HEK293 (cell line): ENCODE results near the gene NDC1.

Experiments
- CTCF ChIA-PET: fragments of 350-600 bp; formaldehyde crosslinking; extraction: SDS; loops from one replicate; lab custom pipeline; 2021; ENCODE audit warnings: antibody characterized with exemption; lab: Yijun Ruan, JAX
- POLR2A ChIA-PET: fragments of 300-600 bp; formaldehyde crosslinking; extraction: SDS; loops from one replicate; lab custom pipeline; 2020; ENCODE audit warnings: antibody characterized with exemption, inconsistent platforms; lab: Yijun Ruan, JAX
- H3K27ac ChIP-seq: fragments of 200-500 bp; sonication (Bioruptor generic); 2 replicates; pipeline ENCODE4 v1.5.1; 2014; ENCODE audit warnings: low read depth, low read length, control low read depth, inconsistent platforms; ENCODE audit errors: extremely low read depth
- H3K36me3 ChIP-seq, 2 experiments: fragments of 200-500 bp in 1 of 2; sonication (Bioruptor generic) in 1 of 2; 1 replicate in 1 of 2; 2 replicates in 1 of 2; pipeline ENCODE4 v1.5.1; 2014 to 2017; ENCODE audit warnings: inconsistent platforms in 2 of 2, low read length in 2 of 2; ENCODE audit not compliant: control insufficient read depth in 2 of 2, insufficient read depth in 1 of 2
- H3K4me1 ChIP-seq: fragments of 200-500 bp; sonication (Bioruptor generic); 2 replicates; pipeline ENCODE4 v1.5.1; 2014; ENCODE audit warnings: mild to moderate bottlenecking, low read length, inconsistent platforms; ENCODE audit not compliant: control insufficient read depth, insufficient read depth
- H3K4me3 ChIP-seq: 2 replicates; pipeline ENCODE4 v1.5.1; 2011; ENCODE audit warnings: low read depth, mild to moderate bottlenecking, control low read depth, low read length, moderate library complexity
- H3K9me3 ChIP-seq: fragments of 200-500 bp; sonication (Bioruptor generic); 2 replicates; pipeline ENCODE4 v1.5.1; 2014; ENCODE audit warnings: low read depth, low read length, inconsistent platforms; ENCODE audit not compliant: control insufficient read depth, insufficient read depth
- BCL11A ChIP-seq: fragments of 450-650 bp; formaldehyde crosslinking; IDR thresholded peaks from 2 replicates; pipeline ENCODE4 v1.5.1; 2016; ENCODE audit warnings: low read depth, missing biosample characterization, missing genetic modification characterization
- OVOL3 ChIP-seq: fragments of 450-650 bp; formaldehyde crosslinking; IDR thresholded peaks from 2 replicates; pipeline ENCODE4 v1.5.1; 2016; ENCODE audit warnings: missing biosample characterization, missing genetic modification characterization
- SCRT2 ChIP-seq: fragments of 450-650 bp; formaldehyde crosslinking; IDR thresholded peaks from 2 replicates; pipeline ENCODE4 v1.5.1; 2016; ENCODE audit warnings: missing biosample characterization, missing genetic modification characterization
- ZBTB17 ChIP-seq: fragments of 450-650 bp; formaldehyde crosslinking; IDR thresholded peaks from 2 replicates; pipeline ENCODE4 v1.5.1; 2016; ENCODE audit warnings: missing biosample characterization, missing genetic modification characterization
- ZBTB21 ChIP-seq: fragments of 450-650 bp; formaldehyde crosslinking; IDR thresholded peaks from 2 replicates; pipeline ENCODE4 v1.5.1; 2017; ENCODE audit warnings: missing biosample characterization, missing genetic modification characterization
- ZBTB8A ChIP-seq: fragments of 450-650 bp; formaldehyde crosslinking; IDR thresholded peaks from 2 replicates; pipeline ENCODE4 v1.5.1; 2016; ENCODE audit warnings: missing biosample characterization, missing genetic modification characterization
- ZNF121 ChIP-seq: fragments of 450-650 bp; formaldehyde crosslinking; IDR thresholded peaks from 2 replicates; pipeline ENCODE4 v1.5.1; 2016; ENCODE audit warnings: missing biosample characterization, missing genetic modification characterization
- ZNF138 ChIP-seq: fragments of 450-650 bp; formaldehyde crosslinking; IDR thresholded peaks from 2 replicates; pipeline ENCODE4 v1.5.1; 2016; ENCODE audit warnings: missing biosample characterization, missing genetic modification characterization, borderline replicate concordance
- ZNF549 ChIP-seq: fragments of 450-650 bp; IDR thresholded peaks from 2 replicates; pipeline ENCODE4 v1.5.1; 2018; ENCODE audit warnings: missing biosample characterization, missing genetic modification characterization, mild to moderate bottlenecking, inconsistent platforms, moderate library complexity
- ZNF561 ChIP-seq: fragments of 450-650 bp; IDR thresholded peaks from 2 replicates; pipeline ENCODE4 v1.5.1; 2018; ENCODE audit warnings: missing biosample characterization, missing genetic modification characterization, borderline replicate concordance
- ZNF670 ChIP-seq: fragments of 450-650 bp; formaldehyde crosslinking; IDR thresholded peaks from 2 replicates; pipeline ENCODE4 v1.5.1; 2016; ENCODE audit warnings: missing biosample characterization, missing genetic modification characterization, low read depth
- ZNF791 ChIP-seq: fragments of 450-650 bp; formaldehyde crosslinking; IDR thresholded peaks from 2 replicates; pipeline ENCODE4 v1.5.1; 2016; ENCODE audit warnings: missing biosample characterization, missing genetic modification characterization
- TF ChIP-seq, protein P1 (sequence below): fragments of 450-650 bp; formaldehyde crosslinking; IDR thresholded peaks from 2 replicates; pipeline ENCODE4 v1.5.1; 2016; ENCODE audit warnings: missing biosample characterization, missing genetic modification characterization, borderline replicate concordance
- TF ChIP-seq, protein P2 (sequence below): fragments of 450-650 bp; formaldehyde crosslinking; IDR thresholded peaks from 2 replicates; pipeline ENCODE4 v1.5.1; 2016; ENCODE audit warnings: missing biosample characterization, missing genetic modification characterization
- TF ChIP-seq, protein P3 (sequence below): fragments of 450-650 bp; formaldehyde crosslinking; IDR thresholded peaks from 2 replicates; pipeline ENCODE4 v1.5.1; 2016; ENCODE audit warnings: missing biosample characterization, missing genetic modification characterization

The NDC1 gene

DNA sequence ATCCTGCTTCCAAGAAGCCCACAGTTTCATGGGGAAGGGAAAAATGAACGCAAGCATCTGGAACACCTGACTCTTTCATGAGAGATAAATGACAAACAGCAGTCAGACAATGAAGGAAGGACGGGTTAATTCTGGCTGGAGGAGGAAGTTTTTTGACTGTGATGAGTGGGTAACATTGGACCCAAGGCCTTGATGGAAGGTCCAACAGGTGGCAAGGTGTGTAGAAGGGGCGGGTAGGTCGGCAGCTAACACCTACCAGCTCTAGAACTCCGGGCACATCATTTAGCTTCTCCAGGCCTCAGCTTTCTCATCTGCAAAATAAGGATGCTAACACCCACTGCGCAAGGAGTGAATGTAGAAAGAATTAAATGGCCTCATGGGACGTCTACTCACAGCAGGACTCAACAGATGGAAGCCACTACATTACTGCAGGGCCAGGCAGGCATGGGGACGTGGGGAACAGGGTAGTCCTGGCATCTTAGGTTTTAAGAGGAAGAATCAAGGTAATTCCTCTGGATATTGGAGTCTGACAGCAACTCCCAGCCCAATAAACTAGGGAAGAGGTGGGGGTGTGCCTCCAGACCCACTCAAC, 112.0 kb downstream of the NDC1 start (continued):
- peak; percentile 68 for TF ChIP-seq SCRT2 (tag by site-specific recombination)
- TF ChIP-seq, protein P1, sequence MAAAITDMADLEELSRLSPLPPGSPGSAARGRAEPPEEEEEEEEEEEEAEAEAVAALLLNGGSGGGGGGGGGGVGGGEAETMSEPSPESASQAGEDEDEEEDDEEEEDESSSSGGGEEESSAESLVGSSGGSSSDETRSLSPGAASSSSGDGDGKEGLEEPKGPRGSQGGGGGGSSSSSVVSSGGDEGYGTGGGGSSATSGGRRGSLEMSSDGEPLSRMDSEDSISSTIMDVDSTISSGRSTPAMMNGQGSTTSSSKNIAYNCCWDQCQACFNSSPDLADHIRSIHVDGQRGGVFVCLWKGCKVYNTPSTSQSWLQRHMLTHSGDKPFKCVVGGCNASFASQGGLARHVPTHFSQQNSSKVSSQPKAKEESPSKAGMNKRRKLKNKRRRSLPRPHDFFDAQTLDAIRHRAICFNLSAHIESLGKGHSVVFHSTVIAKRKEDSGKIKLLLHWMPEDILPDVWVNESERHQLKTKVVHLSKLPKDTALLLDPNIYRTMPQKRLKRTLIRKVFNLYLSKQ (tag by site-specific recombination) = no peak
- TF ChIP-seq ZNF138 (tag by site-specific recombination) = no peak
- no peak for TF ChIP-seq ZBTB21 (tag by site-specific recombination)
- TF ChIP-seq, all 188 proteins: peak for 2

DNA sequence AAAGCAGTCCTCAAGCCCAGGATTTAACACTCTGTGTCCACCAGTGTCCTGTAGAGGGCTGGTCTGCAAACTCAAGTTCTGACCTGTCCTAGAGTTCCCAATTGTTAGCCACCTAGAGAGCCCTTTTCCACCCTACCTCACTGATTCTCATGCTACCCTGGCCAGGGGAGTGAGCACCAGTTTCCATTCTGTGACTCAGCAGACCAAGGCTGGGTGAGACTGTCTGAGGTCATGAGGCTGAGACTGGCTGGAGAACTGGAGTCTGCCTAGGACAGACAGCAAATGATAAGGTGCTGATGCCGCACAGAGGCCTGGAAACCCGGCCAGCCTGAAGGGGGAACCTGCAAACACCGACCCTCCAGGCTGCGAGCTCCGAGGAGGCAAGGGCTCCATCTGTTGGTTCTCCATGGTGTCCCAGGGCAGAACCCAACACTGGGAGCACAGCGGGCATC, 112.8 kb downstream of the NDC1 start:
- TF ChIP-seq ZBTB17 (tag by site-specific recombination) = peak; percentile 64
- TF ChIP-seq SCRT2 (tag by site-specific recombination) = peak; percentile 80
- TF ChIP-seq, protein P2, sequence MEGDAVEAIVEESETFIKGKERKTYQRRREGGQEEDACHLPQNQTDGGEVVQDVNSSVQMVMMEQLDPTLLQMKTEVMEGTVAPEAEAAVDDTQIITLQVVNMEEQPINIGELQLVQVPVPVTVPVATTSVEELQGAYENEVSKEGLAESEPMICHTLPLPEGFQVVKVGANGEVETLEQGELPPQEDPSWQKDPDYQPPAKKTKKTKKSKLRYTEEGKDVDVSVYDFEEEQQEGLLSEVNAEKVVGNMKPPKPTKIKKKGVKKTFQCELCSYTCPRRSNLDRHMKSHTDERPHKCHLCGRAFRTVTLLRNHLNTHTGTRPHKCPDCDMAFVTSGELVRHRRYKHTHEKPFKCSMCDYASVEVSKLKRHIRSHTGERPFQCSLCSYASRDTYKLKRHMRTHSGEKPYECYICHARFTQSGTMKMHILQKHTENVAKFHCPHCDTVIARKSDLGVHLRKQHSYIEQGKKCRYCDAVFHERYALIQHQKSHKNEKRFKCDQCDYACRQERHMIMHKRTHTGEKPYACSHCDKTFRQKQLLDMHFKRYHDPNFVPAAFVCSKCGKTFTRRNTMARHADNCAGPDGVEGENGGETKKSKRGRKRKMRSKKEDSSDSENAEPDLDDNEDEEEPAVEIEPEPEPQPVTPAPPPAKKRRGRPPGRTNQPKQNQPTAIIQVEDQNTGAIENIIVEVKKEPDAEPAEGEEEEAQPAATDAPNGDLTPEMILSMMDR = peak; percentile 64; the same call in 1 of the 2 replicates
- TF ChIP-seq ZBTB8A (tag by site-specific recombination) = no peak
- no peak for TF ChIP-seq ZNF791 (tag by site-specific recombination)
- TF ChIP-seq, protein P3, sequence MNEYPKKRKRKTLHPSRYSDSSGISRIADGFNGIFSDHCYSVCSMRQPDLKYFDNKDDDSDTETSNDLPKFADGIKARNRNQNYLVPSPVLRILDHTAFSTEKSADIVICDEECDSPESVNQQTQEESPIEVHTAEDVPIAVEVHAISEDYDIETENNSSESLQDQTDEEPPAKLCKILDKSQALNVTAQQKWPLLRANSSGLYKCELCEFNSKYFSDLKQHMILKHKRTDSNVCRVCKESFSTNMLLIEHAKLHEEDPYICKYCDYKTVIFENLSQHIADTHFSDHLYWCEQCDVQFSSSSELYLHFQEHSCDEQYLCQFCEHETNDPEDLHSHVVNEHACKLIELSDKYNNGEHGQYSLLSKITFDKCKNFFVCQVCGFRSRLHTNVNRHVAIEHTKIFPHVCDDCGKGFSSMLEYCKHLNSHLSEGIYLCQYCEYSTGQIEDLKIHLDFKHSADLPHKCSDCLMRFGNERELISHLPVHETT (tag by site-specific recombination) = no peak
- TF ChIP-seq ZNF549 (tag by site-specific recombination) = no peak
- H3K27ac ChIP-seq = no peak overlapping the region
- H3K36me3 ChIP-seq = no peaks in the 10 kb centered on the region
- ChIA-PET POLR2A (no interaction called here), CTCF (interaction anchor here (0.6 to 1.9 kb wide), 2 partner anchors 9 to 1449 kb away, joined by 3 to 14 read pairs; no protein-coding TSS in a partner anchor)
- H3K4me3 ChIP-seq = no peak overlapping the region
- H3K9me3 ChIP-seq = no peaks in the 10 kb centered on the region
- peaks cover 2% of the 10 kb centered on the region; the same call in 1 of the 2 replicates for H3K4me1 ChIP-seq

DNA sequence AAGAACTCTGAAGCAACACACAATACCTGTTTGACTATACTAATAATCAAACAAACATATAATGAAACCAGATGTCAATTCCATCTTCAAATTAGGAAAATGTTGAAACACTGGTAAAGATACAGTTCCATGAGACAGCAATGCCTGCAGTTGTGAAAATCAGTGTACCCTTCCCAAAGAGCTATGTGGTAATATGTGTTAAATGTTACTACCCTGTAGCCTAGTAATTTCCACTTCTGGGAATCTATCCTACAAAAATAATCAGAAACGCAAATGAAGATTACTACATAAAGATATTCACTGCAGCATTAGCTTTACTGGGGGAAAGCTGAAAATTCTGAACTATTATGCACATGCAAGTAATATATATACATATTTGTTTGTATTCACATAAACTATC, 116.1 kb downstream of the NDC1 start:
- ChIA-PET POLR2A (interaction anchor here (0.7 kb wide), 1 partner anchor 43 kb away, joined by 3 read pairs; no protein-coding TSS in a partner anchor), CTCF (interaction anchor here (0.6 to 0.8 kb wide), 2 partner anchors 32 to 237 kb away, joined by 4 to 5 read pairs; no protein-coding TSS in a partner anchor)
- TF ChIP-seq ZNF561 (tag by site-specific recombination) = no peak
- TF ChIP-seq OVOL3 (tag by site-specific recombination) = no peak
- no peak for TF ChIP-seq ZNF121 (tag by site-specific recombination)
- TF ChIP-seq ZBTB17 (tag by site-specific recombination) = no peak
- TF ChIP-seq ZNF670 = no peak
- no peak for TF ChIP-seq BCL11A (tag by site-specific recombination)
- no peaks in the 10 kb centered on the region for H3K36me3 ChIP-seq
- no peaks in the 10 kb centered on the region for H3K4me1 ChIP-seq
- no peak overlapping the region for H3K4me3 ChIP-seq
- H3K27ac ChIP-seq = no peak overlapping the region
- H3K9me3 ChIP-seq = no peaks in the 10 kb centered on the region
